ENCODE data around the gene NUTF2. TPM values are rescaled to one million over a fixed set of nuclear protein-coding genes. Genes with fewer than 3 reads are reported as not detected.

Gene NUTF2
- total RNA-seq, 1 donor from 2014 or later: 219 TPM

GRCh38 chr16:67805718-67806427 is 40.9 kb upstream of the NUTF2 start:
- no peak for TF ChIP-seq CTCF (conservative IDR thresholded peaks at IDR 0.05; ENCODE audit: low read depth, low read length)
- DNase-seq (ENCODE audit: low read depth): no peak
- peak overlapping the region; percentile 99 for H3K4me3 ChIP-seq (ENCODE audit: low read depth, low read length)

- TF ChIP-seq CTCF (conservative IDR thresholded peaks at IDR 0.05; ENCODE audit: low read depth, low read length): no peak
- peak; percentile 96 for DNase-seq (ENCODE audit: low read depth)
- H3K4me3 ChIP-seq (ENCODE audit: low read depth, low read length): peak within 1 kb of the TSS; percentile 99
Measured at GRCh38 chr16:67806428-67807147, 40.1 kb upstream of the NUTF2 start, which contains the start of the genes RANBP10 and TSNAXIP1. TSS of gene RANBP10 (minus strand) at chr16:67806560. CDS start at chr16:67806536, 24 bp downstream. TSS of gene TSNAXIP1 (plus strand) at chr16:67806889. CDS start at chr16:67807150, 261 bp downstream.

- H3K4me3 ChIP-seq (ENCODE audit: low read depth, low read length): peak overlapping the region; percentile 99
- peak; percentile 39 for TF ChIP-seq CTCF (conservative IDR thresholded peaks at IDR 0.05; ENCODE audit: low read depth, low read length)
- no peak for DNase-seq (ENCODE audit: low read depth)
Measured at GRCh38 chr16:67807148-67807682, 39.5 kb upstream of the NUTF2 start.

- TF ChIP-seq CTCF (conservative IDR thresholded peaks at IDR 0.05; ENCODE audit: low read depth, low read length): no peak
Measured at GRCh38 chr16:67811899-67812298, 34.8 kb upstream of the NUTF2 start.

GRCh38 chr16:67814567-67814966 is 32.2 kb upstream of the NUTF2 start:
- DNase-seq (ENCODE audit: low read depth): no peak
- no peak for TF ChIP-seq CTCF (conservative IDR thresholded peaks at IDR 0.05; ENCODE audit: low read depth, low read length)
- H3K4me3 ChIP-seq (ENCODE audit: low read depth, low read length): no peak overlapping the region

More at GRCh38 chr16:67811899-67812298, 34.8 kb upstream of the NUTF2 start:
- no peak for DNase-seq (ENCODE audit: low read depth)
- no peak overlapping the region for H3K4me3 ChIP-seq (ENCODE audit: low read depth, low read length)

GRCh38 chr16:67820608-67821259 is 26.0 kb upstream of the NUTF2 start:
- TF ChIP-seq CTCF (conservative IDR thresholded peaks at IDR 0.05; ENCODE audit: low read depth, low read length): no peak
- H3K4me3 ChIP-seq (ENCODE audit: low read depth, low read length): no peak overlapping the region
- DNase-seq (ENCODE audit: low read depth): no peak
